Gastroesophageal sphincter (tissue), 3 donors: ENCODE results near the gene TTYH1.

ENCODE experiments used
- CTCF ChIP-seq, 4 experiments: fragments of 200-600 bp in 2 of 4; fragments of 450-650 bp in 2 of 4; sonication (generic) in 1 of 4; IDR thresholded peaks; one replicate each; pipeline ENCODE4 v1.5.1; 2017 to 2019; ENCODE audit warnings: antibody characterized with exemption in 4 of 4, mild to moderate bottlenecking in 2 of 4, moderate library complexity in 2 of 4
- EP300 ChIP-seq: sonication (generic); formaldehyde crosslinking; IDR thresholded peaks from one replicate; pipeline ENCODE4 v1.6.1; 2017; ENCODE audit warnings: antibody characterized with exemption, mild to moderate bottlenecking
- POLR2A ChIP-seq, 2 donors: fragments of 450-650 bp; IDR thresholded peaks; one replicate each; pipeline ENCODE4 v1.6.1; 2017; ENCODE audit warnings: antibody characterized with exemption in 2 of 2, mild to moderate bottlenecking in 2 of 2, moderate library complexity in 1 of 2
- POLR2AphosphoS5 ChIP-seq: sonication (generic); formaldehyde crosslinking; IDR thresholded peaks from one replicate; pipeline ENCODE4 v1.6.1; 2017; ENCODE audit warnings: antibody characterized with exemption

GRCh38 chr19:54452626-54453025, 37.4 kb downstream of the TTYH1 start:
- TF ChIP-seq CTCF (IDR thresholded peaks at IDR 0.05) (no peak), POLR2A (IDR thresholded peaks at IDR 0.05) (no peak), POLR2AphosphoS5 (no peak), EP300 (no peak)
